ENCODE measurements around the gene PRR22.

DNA sequence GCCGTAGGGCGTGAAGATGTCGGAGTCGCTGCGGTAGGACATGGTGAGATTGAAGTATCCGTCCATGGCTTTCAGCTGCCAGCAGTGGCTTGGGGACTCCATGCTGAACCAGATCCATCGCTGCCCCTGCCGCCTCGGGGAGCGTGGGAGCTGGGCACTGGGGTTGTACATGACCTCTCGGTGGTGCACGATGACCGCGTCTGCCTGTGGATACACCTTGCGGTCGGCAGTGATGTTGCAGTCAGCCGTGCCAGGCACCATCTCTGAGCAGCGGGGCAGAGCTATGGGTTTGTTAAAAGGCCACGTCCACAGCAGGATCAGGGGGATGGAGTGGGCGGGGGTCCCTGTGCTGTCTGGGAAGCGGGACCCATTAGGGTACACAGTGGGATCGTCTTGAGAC lies 47.5 kb upstream of the PRR22 start:
- TF ChIP-seq MYC (IDR thresholded peaks at IDR 0.05; ENCODE audit: low read depth, low read length) (no peak), POLR2AphosphoS5 (IDR thresholded peaks at IDR 0.05; ENCODE audit: insufficient read depth, low read depth, low read length) (no peak)
- TF ChIP-seq, protein P1, sequence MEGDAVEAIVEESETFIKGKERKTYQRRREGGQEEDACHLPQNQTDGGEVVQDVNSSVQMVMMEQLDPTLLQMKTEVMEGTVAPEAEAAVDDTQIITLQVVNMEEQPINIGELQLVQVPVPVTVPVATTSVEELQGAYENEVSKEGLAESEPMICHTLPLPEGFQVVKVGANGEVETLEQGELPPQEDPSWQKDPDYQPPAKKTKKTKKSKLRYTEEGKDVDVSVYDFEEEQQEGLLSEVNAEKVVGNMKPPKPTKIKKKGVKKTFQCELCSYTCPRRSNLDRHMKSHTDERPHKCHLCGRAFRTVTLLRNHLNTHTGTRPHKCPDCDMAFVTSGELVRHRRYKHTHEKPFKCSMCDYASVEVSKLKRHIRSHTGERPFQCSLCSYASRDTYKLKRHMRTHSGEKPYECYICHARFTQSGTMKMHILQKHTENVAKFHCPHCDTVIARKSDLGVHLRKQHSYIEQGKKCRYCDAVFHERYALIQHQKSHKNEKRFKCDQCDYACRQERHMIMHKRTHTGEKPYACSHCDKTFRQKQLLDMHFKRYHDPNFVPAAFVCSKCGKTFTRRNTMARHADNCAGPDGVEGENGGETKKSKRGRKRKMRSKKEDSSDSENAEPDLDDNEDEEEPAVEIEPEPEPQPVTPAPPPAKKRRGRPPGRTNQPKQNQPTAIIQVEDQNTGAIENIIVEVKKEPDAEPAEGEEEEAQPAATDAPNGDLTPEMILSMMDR (IDR thresholded peaks at IDR 0.05; ENCODE audit: extremely low read depth in 1 of 2, insufficient read depth in 1 of 2, low read depth in 1 of 2, low read length in 2 of 2), result no peak
- TF ChIP-seq, protein P2, sequence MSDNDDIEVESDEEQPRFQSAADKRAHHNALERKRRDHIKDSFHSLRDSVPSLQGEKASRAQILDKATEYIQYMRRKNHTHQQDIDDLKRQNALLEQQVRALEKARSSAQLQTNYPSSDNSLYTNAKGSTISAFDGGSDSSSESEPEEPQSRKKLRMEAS (IDR thresholded peaks at IDR 0.05; ENCODE audit: insufficient read depth, insufficient read length), result no peak

All from endothelial cell of umbilical vein (primary cell).